Activated CD8-positive, alpha-beta memory T cell treated with anti-CD3 and anti-CD28 coated beads, Interleukin-2, amount 50 U/mL, for 48 hours (primary cell): ENCODE data around the gene USP7.
"Not testable (repeated sequence)": the region's sequence is repeated elsewhere in the genome, so short reads cannot be mapped to it uniquely, and the experiment has no call there.

Experiments used
- DNase-seq: peaks from one replicate; pipeline ENCODE4 v3.0.0-alpha.2; 2020

USP7 gene

GRCh38 chr16:8893976-8894690 is 69.6 kb downstream of the USP7 start:
- no peak for DNase-seq

GRCh38 chr16:8893426-8893825 is 70.3 kb downstream of the USP7 start:
- DNase-seq = no peak

- no peak for DNase-seq
Measured at GRCh38 chr16:8892101-8892575, 71.6 kb downstream of the USP7 start.

GRCh38 chr16:8890549-8890921 is 73.2 kb downstream of the USP7 start:
- no peak for DNase-seq

- no peak for DNase-seq
Measured at GRCh38 chr16:8889893-8890548, 73.7 kb downstream of the USP7 start.

DNA sequence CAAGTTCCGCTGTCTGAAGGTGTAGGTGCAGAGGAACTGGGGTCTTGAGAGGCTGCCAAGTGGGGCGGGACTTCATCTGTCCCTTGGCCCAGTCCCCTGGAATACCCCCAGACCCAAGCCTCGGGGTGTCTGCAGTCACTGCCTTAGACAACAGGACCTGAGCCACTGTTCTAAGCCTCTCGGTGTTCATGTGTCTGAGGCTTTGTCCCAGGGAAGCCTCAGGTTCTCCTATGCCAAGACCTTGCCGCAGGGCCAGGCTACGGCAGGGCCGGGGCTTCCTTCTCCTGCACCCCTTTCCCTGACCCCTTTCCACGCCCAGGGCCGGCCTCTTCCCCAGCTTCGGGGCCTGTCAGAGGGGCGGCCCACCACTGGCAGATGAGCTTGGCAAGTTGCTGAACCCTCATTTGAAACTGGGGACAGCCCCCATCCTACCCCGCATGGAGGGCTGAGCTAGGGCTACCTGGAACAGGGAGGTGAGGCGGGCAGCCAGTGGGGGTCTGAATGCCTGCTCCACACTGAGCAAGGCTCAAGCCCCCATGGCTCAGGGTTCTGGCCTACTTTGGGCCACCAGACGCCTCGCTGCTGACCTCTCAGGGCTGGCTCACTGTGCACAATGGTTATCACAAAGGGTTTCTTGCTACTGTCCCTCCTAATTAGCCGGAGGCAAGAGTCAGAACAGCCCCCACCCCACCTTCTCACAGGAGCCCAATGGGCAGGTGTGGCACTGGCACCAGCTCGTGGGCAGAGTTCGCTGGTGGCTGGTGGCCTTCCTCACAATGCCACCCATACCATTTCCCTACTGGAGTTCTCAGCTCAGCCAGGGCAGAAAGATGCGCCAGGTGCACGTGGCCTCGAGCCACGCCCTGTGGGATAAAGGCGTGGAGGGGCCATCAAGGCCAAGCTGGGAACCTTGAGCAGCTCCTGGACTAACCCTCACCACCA is 74.5 kb downstream of the USP7 start:
- no peak for DNase-seq

DNA sequence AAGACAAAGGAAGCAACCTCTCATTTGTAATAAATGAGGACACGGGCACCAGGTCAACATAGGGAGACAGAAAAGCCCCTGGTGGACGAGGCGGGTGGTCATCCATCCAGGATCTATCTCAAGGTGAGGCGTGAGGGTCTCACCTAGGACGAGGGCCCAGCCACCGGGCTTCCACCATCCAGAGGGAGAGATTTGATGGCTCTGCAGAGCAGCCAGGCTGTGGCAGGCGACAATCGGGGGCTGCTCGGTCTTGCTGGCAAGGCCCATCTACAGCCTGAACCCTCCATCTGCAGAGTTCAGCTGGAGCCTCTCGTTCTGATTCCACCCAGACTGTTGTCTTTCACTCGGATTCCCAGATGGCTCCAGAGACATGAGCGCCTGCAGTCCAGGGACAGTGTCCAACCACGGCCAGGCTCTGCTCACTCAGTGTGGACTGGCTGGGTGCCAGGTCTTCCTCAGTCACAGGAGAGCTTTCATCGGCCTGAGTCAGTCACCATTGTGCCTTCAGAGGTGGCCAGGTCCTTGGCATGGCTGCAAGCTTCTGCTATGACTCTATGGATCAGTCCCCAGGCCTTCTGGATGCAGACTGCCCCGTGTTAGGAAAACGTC is 75.7 kb downstream of the USP7 start:
- DNase-seq = no peak

- no peak for DNase-seq
Measured at GRCh38 chr16:8887431-8887765, 76.3 kb downstream of the USP7 start.

- DNase-seq = no peak
Measured at GRCh38 chr16:8886593-8887430, 76.9 kb downstream of the USP7 start.

DNA sequence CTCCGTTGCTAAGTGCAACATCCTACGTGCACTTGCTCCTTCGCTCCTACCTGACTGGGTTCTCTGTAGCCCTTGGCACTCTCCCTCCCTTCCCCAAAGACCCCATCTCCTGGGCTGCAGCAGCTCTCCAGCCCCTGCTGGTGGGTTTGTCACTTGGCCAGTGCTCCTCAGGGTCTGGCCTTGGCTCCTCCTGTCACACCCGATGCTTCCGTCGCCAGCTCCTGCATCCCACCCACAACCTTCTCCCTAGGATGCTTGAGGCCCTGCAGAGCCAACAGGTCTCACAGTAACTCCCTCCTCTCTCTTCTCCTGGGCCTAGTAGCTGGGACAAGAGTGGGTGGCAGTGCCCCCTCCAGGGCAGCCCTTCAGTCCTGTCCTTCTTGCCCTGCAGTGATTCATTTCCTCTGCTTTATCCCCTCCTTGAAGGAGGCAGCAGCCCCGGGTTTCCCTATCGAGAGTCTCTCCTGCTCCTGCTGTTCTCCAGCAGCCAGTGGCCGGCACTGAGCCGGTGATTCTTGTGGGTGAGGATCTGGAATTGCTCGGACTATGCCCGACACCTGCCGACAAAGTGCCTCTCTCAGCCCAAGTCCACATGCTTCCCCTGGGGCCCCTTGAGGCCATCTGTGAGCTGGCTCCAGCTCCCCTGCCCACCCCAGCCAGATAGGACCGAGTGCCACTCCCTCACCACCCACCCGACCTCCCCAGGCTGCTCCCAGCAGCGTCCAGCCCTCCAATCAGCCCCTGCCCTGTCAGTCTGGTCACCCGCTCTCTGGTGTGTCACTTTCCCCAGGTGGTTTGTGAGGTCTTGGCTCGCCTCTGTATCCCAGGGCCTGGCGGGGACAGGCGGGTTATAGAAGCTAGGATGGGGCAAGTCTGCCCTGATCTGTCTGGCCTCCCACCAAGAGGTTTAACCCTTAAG is 77.8 kb downstream of the USP7 start:
- no peak for DNase-seq

- DNase-seq = no peak
Measured at GRCh38 chr16:8882725-8883377, 80.9 kb downstream of the USP7 start.

DNA sequence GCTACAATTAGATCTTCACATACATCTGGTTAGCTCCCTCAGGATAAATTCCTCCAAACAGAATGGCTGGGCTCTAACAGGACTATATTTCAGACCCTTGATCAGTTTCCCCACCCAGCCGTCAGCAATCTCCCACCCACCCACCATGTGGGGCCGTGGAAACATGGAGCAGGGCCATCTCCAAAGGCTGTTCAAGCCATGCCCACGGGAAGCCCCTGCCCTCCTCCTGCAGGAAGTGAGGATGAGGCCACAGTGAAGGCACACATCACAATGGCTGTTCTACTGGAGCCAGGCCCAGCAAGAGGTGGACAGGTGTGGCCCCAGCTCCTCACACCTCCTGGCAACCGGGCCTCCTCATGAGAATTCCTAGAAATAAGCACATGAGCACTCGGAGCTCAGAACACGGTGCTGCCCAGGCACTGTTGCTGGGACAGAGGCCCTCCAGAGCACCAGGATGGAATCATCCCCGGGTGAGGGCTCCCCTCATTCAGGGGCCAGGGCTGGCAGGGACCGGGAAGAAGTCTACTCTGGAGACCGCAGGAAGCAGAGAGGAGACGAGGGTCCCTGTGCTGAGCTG is 81.6 kb downstream of the USP7 start, which contains the start of gene LITAFD:
Gene LITAFD, plus strand, starts transcription at position 311 of the 577 bp plus-strand sequence. CDS start 2,005 bp downstream, outside the sequence.
- DNase-seq = no peak

- DNase-seq = no peak
Measured at GRCh38 chr16:8880839-8881510, 82.7 kb downstream of the USP7 start.

DNA sequence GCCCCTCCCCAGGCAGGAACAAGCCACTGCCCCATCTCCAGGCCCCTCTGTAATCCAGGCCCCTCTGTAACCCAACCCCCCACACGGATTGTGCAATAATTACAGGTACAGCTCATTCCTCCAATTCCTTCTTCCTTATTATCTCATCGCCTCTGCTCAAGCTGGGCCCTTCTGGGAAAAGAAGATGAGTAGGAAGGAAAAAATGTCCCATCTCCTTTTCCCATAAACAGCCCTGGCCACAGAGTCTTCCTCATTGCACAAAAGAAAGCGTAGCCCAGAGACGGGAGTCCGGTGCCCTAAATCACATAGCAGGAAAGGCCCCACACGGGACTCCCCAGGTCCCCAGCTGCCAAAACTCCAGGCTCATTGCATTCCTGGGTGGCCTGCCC is 85.2 kb downstream of the USP7 start:
- DNase-seq = no peak

GRCh38 chr16:8877894-8878522 is 85.7 kb downstream of the USP7 start:
- no peak for DNase-seq

GRCh38 chr16:8875317-8875716 is 88.4 kb downstream of the USP7 start:
- DNase-seq = not testable (repeated sequence)

- no peak for DNase-seq
Measured at GRCh38 chr16:8874388-8874787, 89.3 kb downstream of the USP7 start.

- not testable (repeated sequence) for DNase-seq
Measured at GRCh38 chr16:8873866-8874195, 89.9 kb downstream of the USP7 start.
